Measurements from ENCODE around the gene NUP153. TPM values are rescaled to one million over a fixed set of nuclear protein-coding genes. Genes with fewer than 3 reads are reported as not detected.

Gene NUP153
- total and polyA plus RNA-seq, 4 donors = 6.2 to 50.2 (median 21.9) TPM

DNA sequence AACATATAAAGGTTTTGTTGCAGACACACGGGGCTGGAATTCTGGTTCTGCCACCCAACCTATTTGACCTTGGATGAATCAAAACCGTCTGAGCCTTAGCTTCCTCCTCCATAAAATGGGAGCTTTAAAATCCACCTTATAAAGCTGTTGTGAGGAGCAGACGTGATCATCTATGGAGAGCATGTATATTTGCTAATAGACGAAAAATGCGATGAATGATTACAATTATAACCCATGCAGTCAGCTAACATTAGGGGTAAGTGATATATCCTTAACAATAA, 586 bp upstream of the NUP153 start:
- WGBS, 2 donors = 34 to 41% methylated on average over 5 of the region's 5 CpGs
- Histone ChIP-seq H3K27me3 (ENCODE audit: control insufficient read depth in 3 of 3, insufficient read depth in 3 of 3, low read length in 2 of 3) (no peaks in the 10 kb centered on the region), H3K36me3 (ENCODE audit: control insufficient read depth in 4 of 4, insufficient read depth in 4 of 4, low read length in 4 of 4) (peaks cover 0 to 8% (median 0%) of the 10 kb centered on the region in 4 donors), H3K4me1 (ENCODE audit: control insufficient read depth in 5 of 5, insufficient read depth in 5 of 5, low read length in 5 of 5) (peaks cover 0 to 4% (median 4%) of the 10 kb centered on the region in 5 donors), H3K9ac (ENCODE audit: insufficient read depth in 1 of 2, low read length in 2 of 2) (peak overlapping the region in 1 of 2 donors; percentile 59), H3K4me3 (no peak overlapping the region), H3K9me3 (ENCODE audit: control insufficient read depth in 4 of 4, insufficient read depth in 3 of 4, low read length in 3 of 4) (no peaks in the 10 kb centered on the region), H3K27ac (ENCODE audit: low read depth in 1 of 2, low read length in 1 of 2) (no peak overlapping the region)
- DNase-seq (no peak), ATAC-seq (ENCODE audit: insufficient read depth, low FRiP score) (no peak)
- TF ChIP-seq, protein P1, sequence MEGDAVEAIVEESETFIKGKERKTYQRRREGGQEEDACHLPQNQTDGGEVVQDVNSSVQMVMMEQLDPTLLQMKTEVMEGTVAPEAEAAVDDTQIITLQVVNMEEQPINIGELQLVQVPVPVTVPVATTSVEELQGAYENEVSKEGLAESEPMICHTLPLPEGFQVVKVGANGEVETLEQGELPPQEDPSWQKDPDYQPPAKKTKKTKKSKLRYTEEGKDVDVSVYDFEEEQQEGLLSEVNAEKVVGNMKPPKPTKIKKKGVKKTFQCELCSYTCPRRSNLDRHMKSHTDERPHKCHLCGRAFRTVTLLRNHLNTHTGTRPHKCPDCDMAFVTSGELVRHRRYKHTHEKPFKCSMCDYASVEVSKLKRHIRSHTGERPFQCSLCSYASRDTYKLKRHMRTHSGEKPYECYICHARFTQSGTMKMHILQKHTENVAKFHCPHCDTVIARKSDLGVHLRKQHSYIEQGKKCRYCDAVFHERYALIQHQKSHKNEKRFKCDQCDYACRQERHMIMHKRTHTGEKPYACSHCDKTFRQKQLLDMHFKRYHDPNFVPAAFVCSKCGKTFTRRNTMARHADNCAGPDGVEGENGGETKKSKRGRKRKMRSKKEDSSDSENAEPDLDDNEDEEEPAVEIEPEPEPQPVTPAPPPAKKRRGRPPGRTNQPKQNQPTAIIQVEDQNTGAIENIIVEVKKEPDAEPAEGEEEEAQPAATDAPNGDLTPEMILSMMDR (IDR thresholded peaks at IDR 0.05; ENCODE audit: control extremely low read depth, extremely low read depth) = no peak

DNA sequence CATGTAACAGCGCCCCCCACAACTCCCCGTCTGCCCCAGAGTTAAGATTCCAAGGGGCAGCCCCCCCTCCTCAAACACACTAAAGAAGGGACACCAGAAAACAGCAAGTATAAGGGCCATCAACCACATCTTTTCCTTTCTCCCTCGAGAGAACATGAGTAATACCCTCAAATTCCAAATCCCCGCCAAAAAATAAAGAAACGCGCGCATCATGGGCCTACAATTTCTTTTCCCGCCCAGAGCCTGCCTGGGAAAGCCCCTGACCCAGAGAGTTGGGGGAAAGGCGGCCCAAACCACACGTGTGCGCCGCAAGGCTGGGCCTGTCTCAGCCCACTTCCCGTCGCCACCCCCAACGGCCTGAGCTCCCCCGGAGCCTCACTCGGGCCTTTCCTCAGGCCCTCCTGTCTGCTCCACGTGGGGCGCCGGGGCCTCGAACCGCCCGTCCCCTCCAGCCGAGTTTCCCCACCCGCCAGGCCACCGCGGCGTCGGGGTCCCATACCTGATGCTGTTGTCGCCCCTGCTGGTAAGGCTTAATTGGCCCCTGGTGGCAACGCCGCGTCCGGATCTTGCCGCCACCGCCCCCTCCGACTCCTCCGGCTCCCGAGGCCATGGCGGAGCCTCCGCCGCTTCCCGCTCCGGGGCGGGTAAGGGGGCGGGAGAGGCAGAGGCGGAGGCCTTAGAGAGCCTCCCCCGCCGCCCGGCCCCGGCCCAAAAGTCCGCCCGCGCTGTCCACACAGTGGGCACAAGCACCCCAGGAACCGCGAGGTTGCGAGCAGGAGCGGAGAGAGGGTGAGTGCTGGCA, 746 bp downstream of the NUP153 start:
- Histone ChIP-seq H3K36me3 (ENCODE audit: control insufficient read depth in 4 of 4, insufficient read depth in 4 of 4, low read length in 4 of 4) (peaks cover 0 to 8% (median 0%) of the 10 kb centered on the region in 4 donors), H3K27ac (ENCODE audit: low read depth in 1 of 2, low read length in 1 of 2) (peak overlapping the region; percentile 96 to 97), H3K9ac (ENCODE audit: insufficient read depth in 1 of 2, low read length in 2 of 2) (peak overlapping the region; percentile 96), H3K4me1 (ENCODE audit: control insufficient read depth in 5 of 5, insufficient read depth in 5 of 5, low read length in 5 of 5) (peaks cover 0 to 8% (median 4%) of the 10 kb centered on the region in 5 donors), H3K4me3 (peak overlapping the region; percentile 68), H3K27me3 (ENCODE audit: control insufficient read depth in 3 of 3, insufficient read depth in 3 of 3, low read length in 2 of 3) (no peaks in the 10 kb centered on the region), H3K9me3 (ENCODE audit: control insufficient read depth in 4 of 4, insufficient read depth in 3 of 4, low read length in 3 of 4) (no peaks in the 10 kb centered on the region)
- TF ChIP-seq, protein P1 (IDR thresholded peaks at IDR 0.05; ENCODE audit: control extremely low read depth, extremely low read depth) = no peak
- DNase-seq (peak; percentile 75 to 79 (median 77)), ATAC-seq (ENCODE audit: insufficient read depth, low FRiP score) (peak; percentile 60)
- WGBS, 2 donors = 0 to 1% methylated on average over 43 to 58 of the region's 58 CpGs

DNA sequence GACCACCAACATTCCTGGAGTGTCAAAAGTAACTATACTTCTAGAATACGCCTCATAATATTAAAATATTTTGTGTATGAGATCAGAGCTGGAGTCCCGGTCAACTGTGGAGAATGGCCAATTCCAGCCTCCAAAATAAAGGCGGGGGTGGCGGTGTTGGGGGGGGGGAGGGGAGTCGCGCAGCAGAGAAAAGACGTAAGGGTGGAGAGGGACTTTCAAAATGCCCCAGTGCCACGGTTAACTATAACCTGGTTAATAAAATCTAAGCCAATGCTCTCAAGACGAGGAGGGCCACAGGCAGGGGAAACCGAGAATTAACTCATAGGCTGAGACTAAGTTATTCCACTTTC, 1.3 kb downstream of the NUP153 start:
- Histone ChIP-seq H3K9ac (ENCODE audit: insufficient read depth in 1 of 2, low read length in 2 of 2) (peak overlapping the region; percentile 96), H3K27ac (ENCODE audit: low read depth in 1 of 2, low read length in 1 of 2) (peak overlapping the region; percentile 96 to 97), H3K4me3 (peak overlapping the region; percentile 68), H3K9me3 (ENCODE audit: control insufficient read depth in 4 of 4, insufficient read depth in 3 of 4, low read length in 3 of 4) (no peaks in the 10 kb centered on the region), H3K4me1 (ENCODE audit: control insufficient read depth in 5 of 5, insufficient read depth in 5 of 5, low read length in 5 of 5) (peaks cover 0 to 8% (median 5%) of the 10 kb centered on the region in 5 donors), H3K27me3 (ENCODE audit: control insufficient read depth in 3 of 3, insufficient read depth in 3 of 3, low read length in 2 of 3) (no peaks in the 10 kb centered on the region), H3K36me3 (ENCODE audit: control insufficient read depth in 4 of 4, insufficient read depth in 4 of 4, low read length in 4 of 4) (peaks cover 0 to 8% (median 0%) of the 10 kb centered on the region in 4 donors)
- 0 to 1% methylated on average over 10 of the region's 10 CpGs for WGBS, 2 donors
- ATAC-seq (ENCODE audit: insufficient read depth, low FRiP score) (no peak), DNase-seq (peak; percentile 86)
- TF ChIP-seq, protein P1 (IDR thresholded peaks at IDR 0.05; ENCODE audit: control extremely low read depth, extremely low read depth) = no peak

Measured in lung (tissue), 12 donors.